ENCODE data around the gene EMSY. TPM values are rescaled to one million over a fixed set of nuclear protein-coding genes. Genes with fewer than 3 reads are reported as not detected.
A peak's percentile ranks its signal among the peaks of the same experiment; 100 is the strongest.

The EMSY gene
- total and polyA plus RNA-seq, 2 donors (not counting 1 experiment from before 2014, with no cell fraction given): 27.4 to 59.7 TPM

- Histone ChIP-seq H3K36me3 (replicated peaks in 1 of 2; ENCODE audit: control extremely low read depth in 1 of 2, control insufficient read depth in 1 of 2, extremely low read depth in 1 of 2, insufficient read depth in 2 of 2, low read length in 1 of 2) (peaks cover 0 to 20% of the 10 kb centered on the region in 2 experiments), H3K4me2 (replicated peaks; ENCODE audit: low read depth, low read length, poor library complexity, severe bottlenecking) (no peak overlapping the region), H3K9ac (ENCODE audit: low read length) (no peak overlapping the region), H3K27ac (ENCODE audit: low read length in 2 of 2) (no peak overlapping the region), H3K27me3 (replicated peaks in 1 of 4; ENCODE audit: control extremely low read depth in 1 of 4, control insufficient read depth in 3 of 4, insufficient read depth in 4 of 4, low read length in 3 of 4) (no peaks in the 10 kb centered on the region), H3K4me1 (ENCODE audit: control insufficient read depth in 2 of 2, insufficient read depth in 2 of 2, low read length in 2 of 2) (no peaks in the 10 kb centered on the region), H3K79me2 (ENCODE audit: control insufficient read depth, insufficient read depth, low read length) (no peaks in the 10 kb centered on the region), H2AFZ (ENCODE audit: insufficient read depth, low read depth, low read length, poor library complexity, severe bottlenecking) (no peak overlapping the region), H3K4me3 (ENCODE audit: control extremely low read depth in 1 of 5, extremely low read depth in 1 of 5, insufficient read depth in 1 of 5, low read depth in 2 of 5, low read length in 4 of 5) (no peak overlapping the region), H4K20me1 (ENCODE audit: control insufficient read depth, insufficient read depth, low read length, poor library complexity, severe bottlenecking) (no peaks in the 10 kb centered on the region), H3K9me3 (ENCODE audit: control extremely low read depth in 1 of 3, control insufficient read depth in 2 of 3, insufficient read depth in 1 of 3, low read length in 2 of 3) (no peaks in the 10 kb centered on the region)
- no peaks in the 10 kb centered on the region for H3K27me3 Mint-ChIP-seq
- H3K4me3 Mint-ChIP-seq: no peak overlapping the region
- ChIA-PET CTCF (interaction anchor here (0.9 kb wide), 1 partner anchor 135 kb away, joined by 3 read pairs; no protein-coding TSS in a partner anchor), POLR2A (no interaction called here)
- H3K9me3 Mint-ChIP-seq (ENCODE audit: insufficient read depth): no peaks in the 10 kb centered on the region
- TF ChIP-seq CTCF (IDR thresholded peaks at IDR 0.05) (no peak), EZH2 (IDR thresholded peaks at IDR 0.05; ENCODE audit: borderline replicate concordance, insufficient read depth, low read depth, low read length, poor library complexity, severe bottlenecking) (no peak)
- peaks cover 4% of the 10 kb centered on the region for H3K4me1 Mint-ChIP-seq
- WGBS (ENCODE audit: insufficient coverage): 92% methylated on average over 2 of the region's 7 CpGs
- DNase-seq (no peak), ATAC-seq (ENCODE audit: low read depth) (no peak)
- H3K27ac Mint-ChIP-seq: no peak overlapping the region
- intact Hi-C loops (cut with micrococcal nuclease): loop anchor here (1.0 kb wide), 1 partner anchor 131 kb away; no protein-coding TSS in a partner anchor
Observed at GRCh38 chr11:76550781-76551180, 106.0 kb downstream of the EMSY start.

GRCh38 chr11:76551400-76551799 is 106.6 kb downstream of the EMSY start:
- Histone ChIP-seq H3K4me2 (replicated peaks; ENCODE audit: low read depth, low read length, poor library complexity, severe bottlenecking) (no peak overlapping the region), H4K20me1 (ENCODE audit: control insufficient read depth, insufficient read depth, low read length, poor library complexity, severe bottlenecking) (no peaks in the 10 kb centered on the region), H3K4me3 (ENCODE audit: control extremely low read depth in 1 of 5, extremely low read depth in 1 of 5, insufficient read depth in 1 of 5, low read depth in 2 of 5, low read length in 4 of 5) (no peak overlapping the region), H3K36me3 (replicated peaks in 1 of 2; ENCODE audit: control extremely low read depth in 1 of 2, control insufficient read depth in 1 of 2, extremely low read depth in 1 of 2, insufficient read depth in 2 of 2, low read length in 1 of 2) (peaks cover 0 to 15% of the 10 kb centered on the region in 2 experiments), H3K9me3 (ENCODE audit: control extremely low read depth in 1 of 3, control insufficient read depth in 2 of 3, insufficient read depth in 1 of 3, low read length in 2 of 3) (no peaks in the 10 kb centered on the region), H3K4me1 (ENCODE audit: control insufficient read depth in 2 of 2, insufficient read depth in 2 of 2, low read length in 2 of 2) (no peaks in the 10 kb centered on the region), H3K27ac (ENCODE audit: low read length in 2 of 2) (no peak overlapping the region), H2AFZ (ENCODE audit: insufficient read depth, low read depth, low read length, poor library complexity, severe bottlenecking) (no peak overlapping the region), H3K79me2 (ENCODE audit: control insufficient read depth, insufficient read depth, low read length) (no peaks in the 10 kb centered on the region), H3K9ac (ENCODE audit: low read length) (no peak overlapping the region), H3K27me3 (replicated peaks in 1 of 4; ENCODE audit: control extremely low read depth in 1 of 4, control insufficient read depth in 3 of 4, insufficient read depth in 4 of 4, low read length in 3 of 4) (no peaks in the 10 kb centered on the region)
- TF ChIP-seq EZH2 (IDR thresholded peaks at IDR 0.05; ENCODE audit: borderline replicate concordance, insufficient read depth, low read depth, low read length, poor library complexity, severe bottlenecking): no peak
- peak; percentile 46 for TF ChIP-seq CTCF (IDR thresholded peaks at IDR 0.05)
- H3K4me3 Mint-ChIP-seq: no peak overlapping the region
- H3K9me3 Mint-ChIP-seq (ENCODE audit: insufficient read depth): no peaks in the 10 kb centered on the region
- WGBS (ENCODE audit: insufficient coverage): no CpG with 5 or more reads among the region's 2 CpGs
- CTCF ChIA-PET: interaction anchor here (0.8 to 0.9 kb wide), 2 partner anchors 130 to 135 kb away, joined by 3 read pairs; no protein-coding TSS in a partner anchor
- POLR2A ChIA-PET: no interaction called here
- ATAC-seq (ENCODE audit: low read depth): no peak
- peaks cover 4% of the 10 kb centered on the region for H3K4me1 Mint-ChIP-seq
- intact Hi-C loops (cut with micrococcal nuclease): loop anchor here (1.0 kb wide), 1 partner anchor 130 kb away; no protein-coding TSS in a partner anchor
- no peaks in the 10 kb centered on the region for H3K27me3 Mint-ChIP-seq
- DNase-seq: peak; percentile 25
- no peak overlapping the region for H3K27ac Mint-ChIP-seq
